Measurements from ENCODE around the gene NID2. TPM values are rescaled to one million over a fixed set of nuclear protein-coding genes. Genes with fewer than 3 reads are reported as not detected.

Gene NID2
- total RNA-seq, 4 donors from 2014 or later = 8.6 to 16.5 (median 11.5) TPM

GRCh38 chr14:52095794-52096193, 26.9 kb upstream of the NID2 start:
- DNase-seq = no peak
- no peaks in the 10 kb centered on the region for H3K4me1 ChIP-seq
- TF ChIP-seq POLR2A (IDR thresholded peaks at IDR 0.05) = no peak
- TF ChIP-seq CTCF (IDR thresholded peaks at IDR 0.05) = no peak
- H3K27ac ChIP-seq = no peak overlapping the region
- no peak overlapping the region for H3K4me3 ChIP-seq
- no peaks in the 10 kb centered on the region for H3K36me3 ChIP-seq
- H3K27me3 ChIP-seq = no peaks in the 10 kb centered on the region
- H3K9me3 ChIP-seq = no peaks in the 10 kb centered on the region

- TF ChIP-seq CTCF (IDR thresholded peaks at IDR 0.05) (no peak), POLR2A (IDR thresholded peaks at IDR 0.05) (no peak)
- Histone ChIP-seq H3K4me3 (no peak overlapping the region), H3K36me3 (no peaks in the 10 kb centered on the region), H3K9me3 (no peaks in the 10 kb centered on the region), H3K4me1 (no peaks in the 10 kb centered on the region), H3K27me3 (no peaks in the 10 kb centered on the region), H3K27ac (no peak overlapping the region)
- DNase-seq = no peak
Measured at GRCh38 chr14:52095336-52095735, 26.5 kb upstream of the NID2 start.

- no peaks in the 10 kb centered on the region for H3K27me3 ChIP-seq
- H3K36me3 ChIP-seq = no peaks in the 10 kb centered on the region
- no peaks in the 10 kb centered on the region for H3K4me1 ChIP-seq
- TF ChIP-seq POLR2A (IDR thresholded peaks at IDR 0.05) (no peak), CTCF (IDR thresholded peaks at IDR 0.05) (no peak)
- H3K4me3 ChIP-seq = no peak overlapping the region
- DNase-seq = no peak
- H3K27ac ChIP-seq = no peak overlapping the region
- no peaks in the 10 kb centered on the region for H3K9me3 ChIP-seq
Measured at GRCh38 chr14:52094546-52095271, 25.9 kb upstream of the NID2 start.

- Histone ChIP-seq H3K36me3 (no peaks in the 10 kb centered on the region), H3K4me1 (no peaks in the 10 kb centered on the region), H3K4me3 (no peak overlapping the region), H3K27me3 (no peaks in the 10 kb centered on the region), H3K27ac (no peak overlapping the region), H3K9me3 (no peaks in the 10 kb centered on the region)
- TF ChIP-seq POLR2A (IDR thresholded peaks at IDR 0.05) (no peak), CTCF (IDR thresholded peaks at IDR 0.05) (no peak)
- no peak for DNase-seq
Measured at GRCh38 chr14:52091928-52092327, 23.1 kb upstream of the NID2 start.

GRCh38 chr14:52090936-52091335, 22.1 kb upstream of the NID2 start:
- Histone ChIP-seq H3K4me1 (no peaks in the 10 kb centered on the region), H3K9me3 (no peaks in the 10 kb centered on the region)
- TF ChIP-seq CTCF (IDR thresholded peaks at IDR 0.05) (no peak), POLR2A (IDR thresholded peaks at IDR 0.05) (no peak)

More at GRCh38 chr14:52090936-52091335, 22.1 kb upstream of the NID2 start:
- Histone ChIP-seq H3K27me3 (no peaks in the 10 kb centered on the region), H3K4me3 (no peak overlapping the region), H3K36me3 (no peaks in the 10 kb centered on the region), H3K27ac (no peak overlapping the region)
- DNase-seq = no peak
